ENCODE results near the gene SCARF2. TPM values are rescaled to one million over a fixed set of nuclear protein-coding genes. Genes with fewer than 3 reads are reported as not detected.

The SCARF2 gene
- polyA plus RNA-seq, 1 donor from 2014 or later, result 5.0 TPM

- H3K4me2 ChIP-seq (ENCODE audit: low read length), result no peak overlapping the region
- no peak for TF ChIP-seq MXI1 (conservative IDR thresholded peaks at IDR 0.05; ENCODE audit: poor library complexity, severe bottlenecking)
- TF ChIP-seq SMC3 (conservative IDR thresholded peaks at IDR 0.05; ENCODE audit: poor library complexity), result no peak
- TF ChIP-seq EP300 (conservative IDR thresholded peaks at IDR 0.05; ENCODE audit: poor library complexity, severe bottlenecking), result no peak
- TF ChIP-seq RAD21 (conservative IDR thresholded peaks at IDR 0.05), result no peak
- no peak for TF ChIP-seq TAF1 (IDR thresholded peaks at IDR 0.05; ENCODE audit: low read depth)
- TF ChIP-seq, protein P1, sequence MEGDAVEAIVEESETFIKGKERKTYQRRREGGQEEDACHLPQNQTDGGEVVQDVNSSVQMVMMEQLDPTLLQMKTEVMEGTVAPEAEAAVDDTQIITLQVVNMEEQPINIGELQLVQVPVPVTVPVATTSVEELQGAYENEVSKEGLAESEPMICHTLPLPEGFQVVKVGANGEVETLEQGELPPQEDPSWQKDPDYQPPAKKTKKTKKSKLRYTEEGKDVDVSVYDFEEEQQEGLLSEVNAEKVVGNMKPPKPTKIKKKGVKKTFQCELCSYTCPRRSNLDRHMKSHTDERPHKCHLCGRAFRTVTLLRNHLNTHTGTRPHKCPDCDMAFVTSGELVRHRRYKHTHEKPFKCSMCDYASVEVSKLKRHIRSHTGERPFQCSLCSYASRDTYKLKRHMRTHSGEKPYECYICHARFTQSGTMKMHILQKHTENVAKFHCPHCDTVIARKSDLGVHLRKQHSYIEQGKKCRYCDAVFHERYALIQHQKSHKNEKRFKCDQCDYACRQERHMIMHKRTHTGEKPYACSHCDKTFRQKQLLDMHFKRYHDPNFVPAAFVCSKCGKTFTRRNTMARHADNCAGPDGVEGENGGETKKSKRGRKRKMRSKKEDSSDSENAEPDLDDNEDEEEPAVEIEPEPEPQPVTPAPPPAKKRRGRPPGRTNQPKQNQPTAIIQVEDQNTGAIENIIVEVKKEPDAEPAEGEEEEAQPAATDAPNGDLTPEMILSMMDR (IDR thresholded peaks at IDR 0.05; ENCODE audit: poor library complexity, severe bottlenecking), result no peak
- TF ChIP-seq, protein P2, sequence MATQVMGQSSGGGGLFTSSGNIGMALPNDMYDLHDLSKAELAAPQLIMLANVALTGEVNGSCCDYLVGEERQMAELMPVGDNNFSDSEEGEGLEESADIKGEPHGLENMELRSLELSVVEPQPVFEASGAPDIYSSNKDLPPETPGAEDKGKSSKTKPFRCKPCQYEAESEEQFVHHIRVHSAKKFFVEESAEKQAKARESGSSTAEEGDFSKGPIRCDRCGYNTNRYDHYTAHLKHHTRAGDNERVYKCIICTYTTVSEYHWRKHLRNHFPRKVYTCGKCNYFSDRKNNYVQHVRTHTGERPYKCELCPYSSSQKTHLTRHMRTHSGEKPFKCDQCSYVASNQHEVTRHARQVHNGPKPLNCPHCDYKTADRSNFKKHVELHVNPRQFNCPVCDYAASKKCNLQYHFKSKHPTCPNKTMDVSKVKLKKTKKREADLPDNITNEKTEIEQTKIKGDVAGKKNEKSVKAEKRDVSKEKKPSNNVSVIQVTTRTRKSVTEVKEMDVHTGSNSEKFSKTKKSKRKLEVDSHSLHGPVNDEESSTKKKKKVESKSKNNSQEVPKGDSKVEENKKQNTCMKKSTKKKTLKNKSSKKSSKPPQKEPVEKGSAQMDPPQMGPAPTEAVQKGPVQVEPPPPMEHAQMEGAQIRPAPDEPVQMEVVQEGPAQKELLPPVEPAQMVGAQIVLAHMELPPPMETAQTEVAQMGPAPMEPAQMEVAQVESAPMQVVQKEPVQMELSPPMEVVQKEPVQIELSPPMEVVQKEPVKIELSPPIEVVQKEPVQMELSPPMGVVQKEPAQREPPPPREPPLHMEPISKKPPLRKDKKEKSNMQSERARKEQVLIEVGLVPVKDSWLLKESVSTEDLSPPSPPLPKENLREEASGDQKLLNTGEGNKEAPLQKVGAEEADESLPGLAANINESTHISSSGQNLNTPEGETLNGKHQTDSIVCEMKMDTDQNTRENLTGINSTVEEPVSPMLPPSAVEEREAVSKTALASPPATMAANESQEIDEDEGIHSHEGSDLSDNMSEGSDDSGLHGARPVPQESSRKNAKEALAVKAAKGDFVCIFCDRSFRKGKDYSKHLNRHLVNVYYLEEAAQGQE (IDR thresholded peaks at IDR 0.05; ENCODE audit: borderline replicate concordance), result no peak
- TF ChIP-seq EZH2 (IDR thresholded peaks at IDR 0.05; ENCODE audit: borderline replicate concordance, insufficient read depth, low read length, poor library complexity, severe bottlenecking), result no peak
- no peak for TF ChIP-seq POLR2AphosphoS5 (IDR thresholded peaks at IDR 0.05)
- no peak overlapping the region for H3K9ac ChIP-seq (ENCODE audit: low read length)
- H3K27ac ChIP-seq (ENCODE audit: low read length), result no peak overlapping the region
- H3K79me2 ChIP-seq (replicated peaks; ENCODE audit: insufficient read depth, low read length), result no peaks in the 10 kb centered on the region
- no peak overlapping the region for H3K4me3 ChIP-seq (ENCODE audit: low read length)
- H3K9me3 ChIP-seq (ENCODE audit: low read length), result no peaks in the 10 kb centered on the region
- no peaks in the 10 kb centered on the region for H3F3A ChIP-seq (ENCODE audit: insufficient read depth, low read length, poor library complexity, severe bottlenecking)
- H2AFZ ChIP-seq (ENCODE audit: low read depth, low read length), result no peak overlapping the region
- peaks cover 83% of the 10 kb centered on the region for H3K27me3 ChIP-seq (ENCODE audit: insufficient read depth, low read depth, low read length)
- peaks cover 1% of the 10 kb centered on the region for H4K20me1 ChIP-seq (ENCODE audit: insufficient read depth)
- H3K36me3 ChIP-seq (ENCODE audit: insufficient read depth, low read length), result no peaks in the 10 kb centered on the region
- H3K9me2 ChIP-seq (ENCODE audit: insufficient read depth, low read length), result no peaks in the 10 kb centered on the region
These were observed 4.4 kb downstream of the SCARF2 start for GRCh38 chr22:20433191-20433590.

DNA sequence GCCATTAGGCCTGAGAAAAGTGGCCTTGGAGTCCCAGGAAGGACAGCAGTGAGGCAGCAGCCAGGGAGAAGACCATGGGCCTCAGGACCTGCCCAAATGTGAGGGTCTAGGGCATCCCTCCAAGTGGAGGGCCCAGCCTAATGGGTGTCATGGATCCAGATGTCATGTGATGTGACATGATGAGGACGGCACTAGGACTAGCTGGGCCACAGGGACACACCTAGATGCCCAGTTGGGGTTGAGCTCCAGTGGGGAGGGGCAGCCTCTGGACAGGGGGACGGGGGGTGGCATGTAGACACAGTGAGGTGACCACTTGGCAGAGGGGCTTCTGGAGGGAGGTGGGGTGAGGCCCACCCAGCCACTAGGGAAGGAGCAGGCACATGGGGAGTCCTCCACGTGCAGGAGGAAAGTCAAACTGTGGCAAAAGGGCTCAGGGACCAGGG is 5.4 kb downstream of the SCARF2 start:
- H3K9ac ChIP-seq (ENCODE audit: low read length), result no peak overlapping the region
- H4K20me1 ChIP-seq (ENCODE audit: insufficient read depth), result no peaks in the 10 kb centered on the region
- H2AFZ ChIP-seq (ENCODE audit: low read depth, low read length), result no peak overlapping the region
- no peak overlapping the region for H3K27ac ChIP-seq (ENCODE audit: low read length)
- H3K9me3 ChIP-seq (ENCODE audit: low read length), result no peaks in the 10 kb centered on the region
- H3K27me3 ChIP-seq (ENCODE audit: insufficient read depth, low read depth, low read length), result peaks cover 76% of the 10 kb centered on the region
- H3K4me3 ChIP-seq (ENCODE audit: low read length), result no peak overlapping the region
- no peaks in the 10 kb centered on the region for H3F3A ChIP-seq (ENCODE audit: insufficient read depth, low read length, poor library complexity, severe bottlenecking)
- no peak overlapping the region for H3K4me2 ChIP-seq (ENCODE audit: low read length)
- H3K79me2 ChIP-seq (replicated peaks; ENCODE audit: insufficient read depth, low read length), result no peaks in the 10 kb centered on the region
- H3K9me2 ChIP-seq (ENCODE audit: insufficient read depth, low read length), result no peaks in the 10 kb centered on the region
- H3K36me3 ChIP-seq (ENCODE audit: insufficient read depth, low read length), result no peaks in the 10 kb centered on the region
- TF ChIP-seq MXI1 (conservative IDR thresholded peaks at IDR 0.05; ENCODE audit: poor library complexity, severe bottlenecking) (no peak), EP300 (conservative IDR thresholded peaks at IDR 0.05; ENCODE audit: poor library complexity, severe bottlenecking) (no peak), EZH2 (IDR thresholded peaks at IDR 0.05; ENCODE audit: borderline replicate concordance, insufficient read depth, low read length, poor library complexity, severe bottlenecking) (no peak), RAD21 (conservative IDR thresholded peaks at IDR 0.05) (no peak), SMC3 (conservative IDR thresholded peaks at IDR 0.05; ENCODE audit: poor library complexity) (no peak), POLR2AphosphoS5 (IDR thresholded peaks at IDR 0.05) (no peak), TAF1 (IDR thresholded peaks at IDR 0.05; ENCODE audit: low read depth) (no peak)
- TF ChIP-seq, protein P2 (IDR thresholded peaks at IDR 0.05; ENCODE audit: borderline replicate concordance), result no peak
- TF ChIP-seq, protein P1 (IDR thresholded peaks at IDR 0.05; ENCODE audit: poor library complexity, severe bottlenecking), result no peak

Data from neural cell (in vitro differentiated cells).